Fibroblast of lung (primary cell): Measurements from ENCODE around the gene TMEM134. TPM values are rescaled to one million over a fixed set of nuclear protein-coding genes. Genes with fewer than 3 reads are reported as not detected.

Source experiments
- DNase-seq, 2 donors: peaks; one replicate each; pipeline versions ENCODE4 v3.0.0 to v3.0.0-alpha.2; 2010; ENCODE audit warnings: low read depth in 2 of 2
- H2AFZ ChIP-seq: 2 replicates; pipeline ENCODE4 v1.5.1; 2012; ENCODE audit warnings: low read length, control low read depth, inconsistent platforms
- H3K27ac ChIP-seq: 2 replicates; pipeline ENCODE4 v1.5.1; 2011; ENCODE audit warnings: low read length, control low read depth; ENCODE audit not compliant: insufficient read depth
- H3K27me3 ChIP-seq: 2 replicates; pipeline ENCODE4 v1.5.1; 2011; ENCODE audit warnings: mild to moderate bottlenecking, low read length; ENCODE audit not compliant: control insufficient read depth, insufficient read depth
- H3K36me3 ChIP-seq: 2 replicates; pipeline ENCODE4 v1.5.1; 2011; ENCODE audit warnings: low read length; ENCODE audit not compliant: control insufficient read depth, insufficient read depth
- H3K4me1 ChIP-seq: 2 replicates; pipeline ENCODE4 v1.5.1; 2011; ENCODE audit warnings: low read length; ENCODE audit not compliant: control insufficient read depth, insufficient read depth; ENCODE audit errors: extremely low read depth
- H3K4me2 ChIP-seq: 2 replicates; pipeline ENCODE4 v1.5.1; 2011; ENCODE audit warnings: low read length, control low read depth; ENCODE audit not compliant: insufficient read depth; ENCODE audit errors: extremely low read depth
- H3K4me3 ChIP-seq, 4 experiments: fragments of 200-600 bp in 1 of 4; sonication (generic) in 1 of 4; replicated peaks in 1 of 4; 2 replicates each; pipeline ENCODE4 v1.5.1; 2011 to 2016; ENCODE audit warnings: low read length in 4 of 4, low read depth in 3 of 4, mild to moderate bottlenecking in 3 of 4, control low read depth in 2 of 4, inconsistent platforms in 1 of 4, mixed read lengths in 1 of 4; ENCODE audit not compliant: insufficient read depth in 1 of 4; ENCODE audit errors: control extremely low read depth in 1 of 4
- H3K79me2 ChIP-seq: 2 replicates; pipeline ENCODE4 v1.5.1; 2012; ENCODE audit warnings: mild to moderate bottlenecking, low read length, inconsistent platforms; ENCODE audit not compliant: control insufficient read depth, insufficient read depth
- H3K9ac ChIP-seq: 2 replicates; pipeline ENCODE4 v1.5.1; 2011; ENCODE audit warnings: mild to moderate bottlenecking, low read length, control low read depth; ENCODE audit not compliant: insufficient read depth
- H3K9me3 ChIP-seq: 2 replicates; pipeline ENCODE4 v1.5.1; 2012; ENCODE audit warnings: low read depth, low read length; ENCODE audit not compliant: control insufficient read depth, insufficient read depth
- H4K20me1 ChIP-seq: 2 replicates; pipeline ENCODE4 v1.5.1; 2011; ENCODE audit warnings: low read length; ENCODE audit not compliant: control insufficient read depth, insufficient read depth; ENCODE audit errors: extremely low read depth
- CTCF ChIP-seq, 2 donors: IDR thresholded peaks in 1 of 2; conservative IDR thresholded peaks in 1 of 2; 1 replicate in 1 of 2; 2 replicates in 1 of 2; pipeline ENCODE4 v1.5.1; 2011 to 2012; ENCODE audit warnings: low read length in 2 of 2, control low read depth in 1 of 2, inconsistent platforms in 1 of 2, low read depth in 1 of 2, mild to moderate bottlenecking in 1 of 2
- EZH2 ChIP-seq: IDR thresholded peaks from 2 replicates; pipeline ENCODE4 v1.5.1; 2012; ENCODE audit warnings: low read length, control low read depth, mild to moderate bottlenecking; ENCODE audit errors: missing control alignments
- polyA plus RNA-seq, 2 donors: library from polyadenylated mRNA; depleted of rRNA in 1 of 2; stranded (reverse) in 1 of 2; unstranded in 1 of 2; fragments of >200 nt; gene quantifications; 2 replicates each; pipeline ENCODE4 v1.2.1, GENCODE V29; 2011 to 2012; ENCODE audit warnings: missing spikeins in 1 of 2
- total RNA-seq: library from RNA; depleted of rRNA; stranded (reverse); fragments of >200 nt; gene quantifications from 2 replicates; pipeline ENCODE4 v1.2.1, GENCODE V29; 2014

TMEM134 gene
- total and polyA plus RNA-seq, 2 donors (not counting 1 experiment from before 2014, with no cell fraction given), result 11.2 to 22.0 TPM

- Histone ChIP-seq H4K20me1 (no peaks in the 10 kb centered on the region), H3K36me3 (peaks cover 36% of the 10 kb centered on the region), H3K4me2 (no peak overlapping the region), H3K4me3 (no peak overlapping the region), H3K27ac (no peak overlapping the region), H3K9me3 (no peaks in the 10 kb centered on the region), H3K79me2 (peaks cover 11% of the 10 kb centered on the region), H3K27me3 (no peaks in the 10 kb centered on the region), H2AFZ (no peak overlapping the region), H3K9ac (no peak overlapping the region), H3K4me1 (peaks cover 3% of the 10 kb centered on the region)
- no peak for DNase-seq
- TF ChIP-seq CTCF (conservative IDR thresholded peaks at IDR 0.05 in 1 of 2, IDR thresholded peaks at IDR 0.05 in 1 of 2; ENCODE audit: low read depth in 1 of 2, low read length in 2 of 2), result no peak
- TF ChIP-seq EZH2, result no peak
These were observed 30.7 kb downstream of the TMEM134 start for GRCh38 chr11:67438158-67438902.

GRCh38 chr11:67437809-67438157, 31.3 kb downstream of the TMEM134 start:
- H3K4me3 ChIP-seq, result no peak overlapping the region
- no peak overlapping the region for H3K9ac ChIP-seq
- no peak overlapping the region for H3K4me2 ChIP-seq
- no peaks in the 10 kb centered on the region for H4K20me1 ChIP-seq
- TF ChIP-seq EZH2 (no peak), CTCF (conservative IDR thresholded peaks at IDR 0.05 in 1 of 2, IDR thresholded peaks at IDR 0.05 in 1 of 2; ENCODE audit: low read depth in 1 of 2, low read length in 2 of 2) (no peak)
- H3K4me1 ChIP-seq, result peaks cover 3% of the 10 kb centered on the region
- DNase-seq, result no peak
- H3K27me3 ChIP-seq, result no peaks in the 10 kb centered on the region
- H3K9me3 ChIP-seq, result no peaks in the 10 kb centered on the region
- H3K36me3 ChIP-seq, result peaks cover 39% of the 10 kb centered on the region
- peaks cover 11% of the 10 kb centered on the region for H3K79me2 ChIP-seq
- no peak overlapping the region for H3K27ac ChIP-seq
- no peak overlapping the region for H2AFZ ChIP-seq

- Histone ChIP-seq H3K9ac (no peak within 1 kb of the TSS), H4K20me1 (no peaks in the 10 kb centered on the region), H3K4me2 (no peak within 1 kb of the TSS), H3K4me3 (no peak within 1 kb of the TSS), H3K36me3 (peaks cover 42% of the 10 kb centered on the region), H3K27ac (no peak within 1 kb of the TSS), H3K9me3 (no peaks in the 10 kb centered on the region), H3K79me2 (peaks cover 5% of the 10 kb centered on the region), H3K27me3 (no peaks in the 10 kb centered on the region), H3K4me1 (peaks cover under 1% of the 10 kb centered on the region), H2AFZ (no peak within 1 kb of the TSS)
- DNase-seq, result no peak
- no peak for TF ChIP-seq EZH2
- no peak for TF ChIP-seq CTCF (conservative IDR thresholded peaks at IDR 0.05 in 1 of 2, IDR thresholded peaks at IDR 0.05 in 1 of 2; ENCODE audit: low read depth in 1 of 2, low read length in 2 of 2)
These were observed 31.8 kb downstream of the TMEM134 start, which contains the start of gene PTPRCAP for GRCh38 chr11:67437082-67437808. PTPRCAP (minus strand) TSS chr11:67437682; CDS start chr11:67437619, 63 bp downstream.
